GM10248 (cell line): Measurements from ENCODE around the gene HGFAC.
"Not testable (repeated sequence)": the region's sequence is repeated elsewhere in the genome, so short reads cannot be mapped to it uniquely, and the experiment has no call there.

Source experiments
- CTCF ChIA-PET: fragments of 300-600 bp; sonication (Branson Sonifier 250); formaldehyde crosslinking; extraction: SDS; loops from one replicate; lab custom pipeline; 2021; ENCODE audit warnings: antibody characterized with exemption; lab: Yijun Ruan, JAX
- POLR2A ChIA-PET: fragments of 350-650 bp; sonication (Branson Sonifier 250); formaldehyde crosslinking; extraction: SDS; loops from one replicate; lab custom pipeline; 2020; ENCODE audit warnings: antibody characterized with exemption; lab: Yijun Ruan, JAX
- DNase-seq: peaks from one replicate; pipeline ENCODE4 v3.0.0; 2012; ENCODE audit errors: extremely low spot score
- CTCF ChIP-seq: IDR thresholded peaks from 2 replicates; pipeline ENCODE4 v1.5.1; 2012; ENCODE audit warnings: mild to moderate bottlenecking, low read depth; ENCODE audit errors: extremely low read depth, missing control alignments, control extremely low read depth

Gene HGFAC

DNA sequence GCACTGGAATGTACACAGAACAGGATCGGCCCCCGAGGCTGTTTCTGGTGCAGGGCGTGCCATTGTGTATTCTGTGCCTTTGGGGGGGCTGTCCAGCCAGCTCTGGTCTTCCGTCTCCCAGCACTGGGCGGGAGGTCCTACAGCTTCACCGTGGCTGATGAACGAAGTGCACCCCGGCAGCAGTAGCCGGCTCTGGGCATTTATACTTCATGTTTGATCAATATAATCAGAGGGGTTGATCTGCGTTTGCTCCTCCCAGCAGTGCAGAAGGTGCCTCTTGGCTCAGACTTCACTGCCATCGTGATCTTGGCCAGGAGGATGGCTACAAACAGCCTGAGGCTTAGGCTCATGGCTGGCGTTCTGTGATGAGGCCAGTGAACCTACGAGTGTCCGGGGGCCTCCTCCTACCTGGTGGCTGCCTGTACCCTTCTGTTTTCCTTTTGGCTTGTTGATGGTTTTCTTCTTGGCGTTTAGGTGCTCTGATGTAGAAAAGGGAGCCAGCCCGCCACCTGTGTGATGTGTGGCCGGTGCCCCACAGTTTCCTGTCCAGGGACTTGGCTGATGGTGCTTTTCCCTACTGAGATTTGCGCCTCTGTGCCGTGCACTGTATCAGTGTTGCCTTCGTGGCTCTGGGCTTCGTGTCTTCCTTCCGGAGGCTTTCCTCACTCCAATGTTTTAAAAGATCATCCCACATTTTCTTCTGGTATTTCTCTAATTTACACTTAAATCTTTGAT is 31.2 kb upstream of the HGFAC start:
- no peak for DNase-seq
- ChIA-PET CTCF (interaction anchor here (0.9 kb wide), 1 partner anchor 23 kb away, joined by 3 read pairs; no protein-coding TSS in a partner anchor), POLR2A (no interaction called here)
- no peak for TF ChIP-seq CTCF

DNA sequence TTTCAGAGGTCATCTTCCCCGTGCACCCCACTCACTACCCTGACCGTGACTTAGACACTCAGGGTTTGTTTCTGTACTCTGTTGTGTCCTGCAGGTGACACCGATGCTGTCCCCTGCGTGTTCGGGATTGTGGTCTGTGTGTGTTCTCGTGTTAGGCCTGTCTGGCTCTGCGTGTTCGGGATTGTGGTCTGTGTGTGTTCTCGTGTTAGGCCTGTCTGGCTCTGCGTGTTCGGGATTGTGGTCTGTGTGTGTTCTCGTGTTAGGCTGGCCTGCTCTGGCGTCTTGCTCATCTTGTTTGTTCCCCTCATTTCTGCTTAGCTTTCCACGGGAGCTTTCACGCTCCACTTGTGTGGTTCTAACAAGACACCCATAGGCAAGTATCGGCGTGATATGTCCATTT is 30.6 kb upstream of the HGFAC start:
- DNase-seq, POLR2A ChIA-PET, CTCF ChIA-PET: not testable (repeated sequence)

- no peak for DNase-seq
- no peak for TF ChIP-seq CTCF
- ChIA-PET POLR2A (no interaction called here), CTCF (no interaction called here)
These were observed 30.1 kb upstream of the HGFAC start for GRCh38 chr4:3411676-3412075.

GRCh38 chr4:3412257-3413020 is 29.3 kb upstream of the HGFAC start:
- no peak for TF ChIP-seq CTCF
- POLR2A ChIA-PET = no interaction called here
- DNase-seq = no peak
- CTCF ChIA-PET = interaction anchor here (1.2 kb wide), 1 partner anchor 29 kb away, joined by 3 read pairs; the partner anchor contains the start of gene HGFAC

- TF ChIP-seq CTCF = no peak
- POLR2A ChIA-PET = no interaction called here
These were observed 28.5 kb upstream of the HGFAC start for GRCh38 chr4:3413217-3413671.

DNA sequence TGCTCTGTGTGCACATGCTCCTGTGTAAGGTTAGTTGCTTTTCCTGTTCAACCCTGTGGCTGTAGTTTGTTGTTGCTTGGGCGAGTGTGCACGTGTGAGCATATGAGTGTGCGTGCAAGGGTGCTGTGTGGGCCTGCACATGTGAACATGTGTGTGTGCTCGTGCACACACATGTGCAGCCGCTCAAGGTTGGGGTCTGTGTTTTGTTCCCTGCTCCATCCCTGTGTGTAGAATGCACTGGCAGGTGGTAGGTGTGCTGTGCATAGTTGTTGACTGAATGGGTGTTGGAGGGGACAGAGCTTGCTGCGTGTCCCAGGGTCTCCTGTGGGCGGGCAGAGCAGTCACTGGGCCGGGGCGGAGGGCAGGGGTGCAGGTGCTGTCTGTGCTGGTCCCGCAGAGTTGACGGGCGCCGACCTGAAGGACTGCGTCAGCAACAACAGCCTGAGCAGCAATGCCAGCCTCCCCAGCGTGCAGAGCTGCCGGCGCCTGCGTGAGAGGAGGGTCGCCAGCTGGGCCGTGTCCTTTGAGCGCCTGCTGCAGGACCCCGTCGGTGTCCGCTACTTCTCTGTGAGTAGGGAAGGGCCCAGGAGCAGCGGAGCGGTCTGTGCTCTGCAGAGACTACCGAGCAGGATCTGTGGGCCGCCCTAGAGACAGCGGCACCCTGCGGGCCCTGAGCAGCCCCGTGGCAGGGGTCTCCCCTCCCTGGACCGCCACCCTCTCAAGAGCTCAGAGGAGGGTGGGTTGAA is 27.9 kb upstream of the HGFAC start:
- CTCF ChIA-PET = interaction anchor here (1.1 to 1.4 kb wide), 3 partner anchors 21 to 68 kb away, joined by 3 to 4 read pairs (median 3); partner anchors contain the start of gene HGFAC
- POLR2A ChIA-PET = no interaction called here
- no peak for TF ChIP-seq CTCF
- DNase-seq = no peak

More at GRCh38 chr4:3413217-3413671, 28.5 kb upstream of the HGFAC start:
- no peak for DNase-seq
- CTCF ChIA-PET = interaction anchor here (1.1 to 1.4 kb wide), 3 partner anchors 22 to 67 kb away, joined by 3 to 4 read pairs (median 3); partner anchors contain the start of gene HGFAC
